ENCODE results near the gene S100A8. TPM values are rescaled to one million over a fixed set of nuclear protein-coding genes. Genes with fewer than 3 reads are reported as not detected.
"Not testable (repeated sequence)": the region's sequence is repeated elsewhere in the genome, so short reads cannot be mapped to it uniquely, and the experiment has no call there.

The S100A8 gene
- total RNA-seq, 1 experiment from 2014 or later, result 1.4 TPM

DNA sequence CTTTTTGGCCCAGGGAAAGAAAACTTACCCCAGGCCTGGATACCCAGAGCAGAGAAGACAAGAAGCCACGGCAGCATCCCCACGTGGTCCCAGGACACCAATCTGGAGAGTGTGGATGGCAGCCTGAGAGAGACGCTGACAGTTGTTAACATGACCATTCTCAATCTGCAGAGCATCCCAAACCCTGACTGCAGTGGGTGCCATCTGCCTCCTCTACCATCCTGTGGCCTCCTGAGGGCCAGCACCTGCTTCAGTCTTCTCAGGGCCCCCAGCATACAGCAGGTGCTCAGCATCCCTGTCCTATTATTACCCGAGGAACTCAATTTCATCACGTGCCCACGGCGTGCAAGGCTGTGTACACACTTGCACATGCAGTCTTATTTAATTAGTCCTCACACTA lies 43.0 kb downstream of the S100A8 start:
- no peak overlapping the region for H3K4me3 ChIP-seq (replicated peaks in 1 of 2; ENCODE audit: low read depth in 1 of 2, low read length in 2 of 2)
- BruUV-seq (replicated peaks), result no TSS peak
- RAD21 ChIA-PET (ENCODE audit: low non-redundant PET in 1 of 2, low total read pairs in 2 of 2, uncharacterized antibody in 2 of 2, unreplicated experiment in 2 of 2), result no interaction called here
- no peaks in the 10 kb centered on the region for H3K4me1 ChIP-seq (ENCODE audit: control insufficient read depth in 1 of 2, insufficient read depth in 2 of 2, low read length in 2 of 2)
- H3K27ac ChIP-seq (ENCODE audit: low read depth, low read length), result no peak overlapping the region
- no peaks in the 10 kb centered on the region for H4K20me1 ChIP-seq (ENCODE audit: insufficient read depth)
- no peaks in the 10 kb centered on the region for H3K9me2 ChIP-seq (ENCODE audit: insufficient read depth)
- H3K79me2 ChIP-seq (ENCODE audit: insufficient read depth, low read length), result no peaks in the 10 kb centered on the region
- no peak for DNase-seq (ENCODE audit: low read depth, low spot score)
- H3K27me3 ChIP-seq (ENCODE audit: insufficient read depth, low read length), result peaks cover 53% of the 10 kb centered on the region
- CTCF ChIA-PET, result interaction anchor here (1.4 kb wide), 1 partner anchor 147 kb away, joined by 3 read pairs; no protein-coding TSS in a partner anchor
- no peak overlapping the region for H3K9ac ChIP-seq (ENCODE audit: low read length)
- ATAC-seq, result no peak
- POLR2A ChIA-PET, result no interaction called here
- no peak overlapping the region for H2AFZ ChIP-seq (ENCODE audit: low read depth, low read length, poor library complexity, severe bottlenecking)
- TF ChIP-seq POLR2AphosphoS5 (IDR thresholded peaks at IDR 0.05; ENCODE audit: low read depth, low read length), result no peak
- no peak for TF ChIP-seq ZFX (IDR thresholded peaks at IDR 0.05)
- TF ChIP-seq SP1 (IDR thresholded peaks at IDR 0.05; ENCODE audit: low read depth), result no peak
- TF ChIP-seq, protein P1, sequence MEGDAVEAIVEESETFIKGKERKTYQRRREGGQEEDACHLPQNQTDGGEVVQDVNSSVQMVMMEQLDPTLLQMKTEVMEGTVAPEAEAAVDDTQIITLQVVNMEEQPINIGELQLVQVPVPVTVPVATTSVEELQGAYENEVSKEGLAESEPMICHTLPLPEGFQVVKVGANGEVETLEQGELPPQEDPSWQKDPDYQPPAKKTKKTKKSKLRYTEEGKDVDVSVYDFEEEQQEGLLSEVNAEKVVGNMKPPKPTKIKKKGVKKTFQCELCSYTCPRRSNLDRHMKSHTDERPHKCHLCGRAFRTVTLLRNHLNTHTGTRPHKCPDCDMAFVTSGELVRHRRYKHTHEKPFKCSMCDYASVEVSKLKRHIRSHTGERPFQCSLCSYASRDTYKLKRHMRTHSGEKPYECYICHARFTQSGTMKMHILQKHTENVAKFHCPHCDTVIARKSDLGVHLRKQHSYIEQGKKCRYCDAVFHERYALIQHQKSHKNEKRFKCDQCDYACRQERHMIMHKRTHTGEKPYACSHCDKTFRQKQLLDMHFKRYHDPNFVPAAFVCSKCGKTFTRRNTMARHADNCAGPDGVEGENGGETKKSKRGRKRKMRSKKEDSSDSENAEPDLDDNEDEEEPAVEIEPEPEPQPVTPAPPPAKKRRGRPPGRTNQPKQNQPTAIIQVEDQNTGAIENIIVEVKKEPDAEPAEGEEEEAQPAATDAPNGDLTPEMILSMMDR (IDR thresholded peaks at IDR 0.05 in 2 of 3, conservative IDR thresholded peaks at IDR 0.05 in 1 of 3; ENCODE audit: borderline replicate concordance in 1 of 3, insufficient read depth in 1 of 3, low read depth in 2 of 3, low read length in 2 of 3), result no peak
- no peak for TF ChIP-seq EZH2phosphoT487 (IDR thresholded peaks at IDR 0.05; ENCODE audit: borderline replicate concordance)
- TF ChIP-seq ELF1 (IDR thresholded peaks at IDR 0.05; ENCODE audit: borderline replicate concordance, low read depth), result no peak
- no peak for TF ChIP-seq SIN3A (IDR thresholded peaks at IDR 0.05; ENCODE audit: low read depth)
- no peak for TF ChIP-seq YY1 (IDR thresholded peaks at IDR 0.05; ENCODE audit: extremely low read depth, insufficient replicate concordance, low read depth, low read length)
- TF ChIP-seq MAX (IDR thresholded peaks at IDR 0.05), result no peak
- TF ChIP-seq, protein P2, sequence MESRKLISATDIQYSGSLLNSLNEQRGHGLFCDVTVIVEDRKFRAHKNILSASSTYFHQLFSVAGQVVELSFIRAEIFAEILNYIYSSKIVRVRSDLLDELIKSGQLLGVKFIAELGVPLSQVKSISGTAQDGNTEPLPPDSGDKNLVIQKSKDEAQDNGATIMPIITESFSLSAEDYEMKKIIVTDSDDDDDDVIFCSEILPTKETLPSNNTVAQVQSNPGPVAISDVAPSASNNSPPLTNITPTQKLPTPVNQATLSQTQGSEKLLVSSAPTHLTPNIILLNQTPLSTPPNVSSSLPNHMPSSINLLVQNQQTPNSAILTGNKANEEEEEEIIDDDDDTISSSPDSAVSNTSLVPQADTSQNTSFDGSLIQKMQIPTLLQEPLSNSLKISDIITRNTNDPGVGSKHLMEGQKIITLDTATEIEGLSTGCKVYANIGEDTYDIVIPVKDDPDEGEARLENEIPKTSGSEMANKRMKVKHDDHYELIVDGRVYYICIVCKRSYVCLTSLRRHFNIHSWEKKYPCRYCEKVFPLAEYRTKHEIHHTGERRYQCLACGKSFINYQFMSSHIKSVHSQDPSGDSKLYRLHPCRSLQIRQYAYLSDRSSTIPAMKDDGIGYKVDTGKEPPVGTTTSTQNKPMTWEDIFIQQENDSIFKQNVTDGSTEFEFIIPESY (IDR thresholded peaks at IDR 0.05; ENCODE audit: extremely low read depth, insufficient replicate concordance, low read length), result no peak
- TF ChIP-seq EZH2 (IDR thresholded peaks at IDR 0.05), result no peak
- TF ChIP-seq ZNF274 (IDR thresholded peaks at IDR 0.05; ENCODE audit: low read depth, low read length), result no peak
- no peak for TF ChIP-seq FOSL1 (IDR thresholded peaks at IDR 0.05; ENCODE audit: low read depth)
- TF ChIP-seq, protein P3, sequence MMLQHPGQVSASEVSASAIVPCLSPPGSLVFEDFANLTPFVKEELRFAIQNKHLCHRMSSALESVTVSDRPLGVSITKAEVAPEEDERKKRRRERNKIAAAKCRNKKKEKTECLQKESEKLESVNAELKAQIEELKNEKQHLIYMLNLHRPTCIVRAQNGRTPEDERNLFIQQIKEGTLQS (IDR thresholded peaks at IDR 0.05), result no peak
- no peak for TF ChIP-seq RAD21 (IDR thresholded peaks at IDR 0.05; ENCODE audit: low read depth)
- no peak for TF ChIP-seq EGR1 (IDR thresholded peaks at IDR 0.05; ENCODE audit: low read depth)
- no peak for TF ChIP-seq JUND (IDR thresholded peaks at IDR 0.05)
- no peak for TF ChIP-seq CEBPB (IDR thresholded peaks at IDR 0.05; ENCODE audit: low read depth)
- H3K9me3 ChIP-seq (ENCODE audit: control insufficient read depth in 1 of 2, insufficient read depth in 1 of 2, low read depth in 1 of 2, low read length in 2 of 2), result no peaks in the 10 kb centered on the region
- H3K36me3 ChIP-seq (ENCODE audit: control insufficient read depth in 1 of 2, insufficient read depth in 2 of 2, low read length in 2 of 2), result no peaks in the 10 kb centered on the region
- intact Hi-C loops (cut with micrococcal nuclease), result no loop called here
- H3K4me2 ChIP-seq (ENCODE audit: low read length), result no peak overlapping the region

GRCh38 chr1:153347049-153347448 lies 43.8 kb downstream of the S100A8 start:
- DNase-seq (ENCODE audit: low read depth, low spot score); ATAC-seq; POLR2A ChIA-PET; H2AFZ ChIP-seq (ENCODE audit: low read depth, low read length, poor library complexity, severe bottlenecking); H3K27ac ChIP-seq (ENCODE audit: low read depth, low read length); H4K20me1 ChIP-seq (ENCODE audit: insufficient read depth); H3K36me3 ChIP-seq (ENCODE audit: control insufficient read depth in 1 of 2, insufficient read depth in 2 of 2, low read length in 2 of 2); CTCF ChIA-PET; H3K79me2 ChIP-seq (ENCODE audit: insufficient read depth, low read length); H3K4me2 ChIP-seq (ENCODE audit: low read length); H3K9me2 ChIP-seq (ENCODE audit: insufficient read depth); H3K4me3 ChIP-seq (replicated peaks in 1 of 2; ENCODE audit: low read depth in 1 of 2, low read length in 2 of 2); intact Hi-C loops (cut with micrococcal nuclease); H3K9me3 ChIP-seq (ENCODE audit: control insufficient read depth in 1 of 2, insufficient read depth in 1 of 2, low read depth in 1 of 2, low read length in 2 of 2); H3K9ac ChIP-seq (ENCODE audit: low read length); H3K4me1 ChIP-seq (ENCODE audit: control insufficient read depth in 1 of 2, insufficient read depth in 2 of 2, low read length in 2 of 2); BruUV-seq (replicated peaks); RAD21 ChIA-PET (ENCODE audit: low non-redundant PET in 1 of 2, low total read pairs in 2 of 2, uncharacterized antibody in 2 of 2, unreplicated experiment in 2 of 2): not testable (repeated sequence)
- peaks cover 56% of the 10 kb centered on the region for H3K27me3 ChIP-seq (ENCODE audit: insufficient read depth, low read length)

Data from HCT116 (cell line).